A673 (cell line): ENCODE data around the gene ADIPOQ.
"Not testable (repeated sequence)": the region's sequence is repeated elsewhere in the genome, so short reads cannot be mapped to it uniquely, and the experiment has no call there.

Experiments used
- EZH2 ChIP-seq: fragments of 200-600 bp; sonication (generic); IDR thresholded peaks from 2 replicates; pipeline ENCODE4 v1.6.1; 2017; ENCODE audit warnings: borderline replicate concordance, low read depth, mild to moderate bottlenecking, mixed read lengths, antibody characterized with exemption, low read length; ENCODE audit not compliant: poor library complexity, severe bottlenecking
- TF ChIP-seq, protein P1 (sequence below): fragments of 300-800, 200-600 bp; sonication (generic); conservative IDR thresholded peaks from 2 replicates; pipeline ENCODE4 v1.5.1; 2017; ENCODE audit warnings: low read depth, mild to moderate bottlenecking, antibody characterized with exemption, low read length, moderate library complexity, mixed read lengths

DNA sequence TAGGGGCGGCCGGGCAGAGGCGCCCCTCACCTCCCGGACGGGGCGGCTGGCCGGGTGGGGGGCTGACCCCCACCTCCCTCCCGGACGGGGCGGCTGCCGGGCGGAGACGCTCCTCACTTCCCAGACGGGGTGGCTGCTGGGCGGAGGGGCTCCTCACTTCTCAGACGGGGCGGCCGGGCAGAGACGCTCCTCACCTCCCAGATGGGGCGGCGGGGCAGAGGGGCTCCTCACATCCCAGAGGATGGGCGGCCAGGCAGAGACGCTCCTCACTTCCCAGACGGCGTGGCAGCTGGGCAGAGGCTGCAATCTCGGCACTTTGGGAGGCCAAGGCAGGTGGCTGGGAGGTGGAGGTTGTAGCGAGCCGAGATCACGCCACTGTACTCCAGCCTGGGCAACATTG lies 42.4 kb downstream of the ADIPOQ start:
- TF ChIP-seq, protein P1, sequence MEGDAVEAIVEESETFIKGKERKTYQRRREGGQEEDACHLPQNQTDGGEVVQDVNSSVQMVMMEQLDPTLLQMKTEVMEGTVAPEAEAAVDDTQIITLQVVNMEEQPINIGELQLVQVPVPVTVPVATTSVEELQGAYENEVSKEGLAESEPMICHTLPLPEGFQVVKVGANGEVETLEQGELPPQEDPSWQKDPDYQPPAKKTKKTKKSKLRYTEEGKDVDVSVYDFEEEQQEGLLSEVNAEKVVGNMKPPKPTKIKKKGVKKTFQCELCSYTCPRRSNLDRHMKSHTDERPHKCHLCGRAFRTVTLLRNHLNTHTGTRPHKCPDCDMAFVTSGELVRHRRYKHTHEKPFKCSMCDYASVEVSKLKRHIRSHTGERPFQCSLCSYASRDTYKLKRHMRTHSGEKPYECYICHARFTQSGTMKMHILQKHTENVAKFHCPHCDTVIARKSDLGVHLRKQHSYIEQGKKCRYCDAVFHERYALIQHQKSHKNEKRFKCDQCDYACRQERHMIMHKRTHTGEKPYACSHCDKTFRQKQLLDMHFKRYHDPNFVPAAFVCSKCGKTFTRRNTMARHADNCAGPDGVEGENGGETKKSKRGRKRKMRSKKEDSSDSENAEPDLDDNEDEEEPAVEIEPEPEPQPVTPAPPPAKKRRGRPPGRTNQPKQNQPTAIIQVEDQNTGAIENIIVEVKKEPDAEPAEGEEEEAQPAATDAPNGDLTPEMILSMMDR = not testable (repeated sequence)
- not testable (repeated sequence) for TF ChIP-seq EZH2
